IMR-90 (cell line): ENCODE measurements around the gene DOHH. TPM values are rescaled to one million over a fixed set of nuclear protein-coding genes. Genes with fewer than 3 reads are reported as not detected.

Experiments
- ATAC-seq: fragments of 200-7000 bp; cut with Tn5 transposase; 2 replicates; pipeline ENCODE4 v1.9.1; 2020; ENCODE audit warnings: low read depth, mild to moderate bottlenecking, moderate library complexity
- BruUV-seq: library from RNA; stranded (reverse); fragments of 400-500 nt; replicated peaks from 2 replicates; lab custom pipeline; 2021; lab: Mats Ljungman, UMichigan
- CTCF ChIA-PET: fragments of 300-600 bp; formaldehyde crosslinking; extraction: SDS; loops from one replicate; lab custom pipeline; 2021; ENCODE audit warnings: antibody characterized with exemption; lab: Yijun Ruan, JAX
- POLR2A ChIA-PET: fragments of 300-600 bp; sonication (Branson Sonifier 250); formaldehyde crosslinking; loops from one replicate; lab custom pipeline; 2022; ENCODE audit warnings: antibody characterized with exemption; ENCODE audit not compliant: unreplicated experiment; lab: Charles Lee
- DNase-seq: peaks from one replicate; pipeline ENCODE4 v3.0.0; 2013
- H2AFZ ChIP-seq: replicated peaks from 2 replicates; pipeline ENCODE3; 2013; ENCODE audit warnings: low read length, mild to moderate bottlenecking; ENCODE audit not compliant: poor library complexity
- H2AK5ac ChIP-seq: 2 replicates; pipeline ENCODE4 v1.6.1; 2013; ENCODE audit warnings: low read depth, low read length, inconsistent platforms
- H2AK9ac ChIP-seq: replicated peaks from 2 replicates; pipeline ENCODE3; 2013; ENCODE audit warnings: mild to moderate bottlenecking, low read depth, low read length, moderate library complexity; ENCODE audit not compliant: poor library complexity
- H2BK120ac ChIP-seq: 2 replicates; pipeline ENCODE4 v1.6.1; 2013; ENCODE audit warnings: low read depth, low read length, inconsistent platforms
- H2BK15ac ChIP-seq: 3 replicates; pipeline ENCODE4 v1.6.1; 2013; ENCODE audit warnings: low read depth, low read length, inconsistent platforms
- H2BK20ac ChIP-seq: 2 replicates; pipeline ENCODE4 v1.6.1; 2013; ENCODE audit warnings: low read depth, mild to moderate bottlenecking, inconsistent platforms, low read length, moderate library complexity
- H2BK5ac ChIP-seq: 2 replicates; pipeline ENCODE4 v1.6.1; 2013; ENCODE audit warnings: mild to moderate bottlenecking, low read depth, low read length, inconsistent platforms; ENCODE audit not compliant: poor library complexity, severe bottlenecking
- H3K14ac ChIP-seq: replicated peaks from 2 replicates; pipeline ENCODE4 v1.6.1; 2013; ENCODE audit warnings: low read depth, low read length, inconsistent platforms
- H3K18ac ChIP-seq: 2 replicates; pipeline ENCODE4 v1.6.1; 2013; ENCODE audit warnings: low read depth, low read length, control low read depth
- H3K23ac ChIP-seq: 2 replicates; pipeline ENCODE4 v1.6.1; 2013; ENCODE audit warnings: low read depth, low read length, inconsistent platforms
- H3K27ac ChIP-seq: 2 replicates; pipeline ENCODE4 v1.5.1; 2013; ENCODE audit warnings: mild to moderate bottlenecking, control low read depth, low read length; ENCODE audit not compliant: insufficient read depth
- H3K27me3 ChIP-seq: 2 replicates; pipeline ENCODE4 v1.6.1; 2013; ENCODE audit warnings: low read length; ENCODE audit not compliant: control insufficient read depth, insufficient read depth
- H3K36me3 ChIP-seq: 2 replicates; pipeline ENCODE4 v1.6.1; 2013; ENCODE audit warnings: low read length, mixed read lengths; ENCODE audit not compliant: control insufficient read depth, insufficient read depth
- H3K4ac ChIP-seq: 2 replicates; pipeline ENCODE4 v1.6.1; 2013; ENCODE audit warnings: low read depth, low read length, inconsistent platforms
- H3K4me1 ChIP-seq: 2 replicates; pipeline ENCODE4 v1.6.1; 2013; ENCODE audit warnings: low read length, mixed read lengths; ENCODE audit not compliant: control insufficient read depth, insufficient read depth
- H3K4me2 ChIP-seq: 2 replicates; pipeline ENCODE4 v1.6.1; 2013; ENCODE audit warnings: low read depth, mild to moderate bottlenecking, control low read depth, low read length, moderate library complexity
- H3K4me3 ChIP-seq: 2 replicates; pipeline ENCODE4 v1.5.1; 2013; ENCODE audit warnings: low read depth, mild to moderate bottlenecking, control low read depth, low read length, moderate library complexity; ENCODE audit not compliant: insufficient read depth
- H3K56ac ChIP-seq: 2 replicates; pipeline ENCODE4 v1.6.1; 2013; ENCODE audit warnings: low read length, inconsistent platforms; ENCODE audit not compliant: insufficient read depth; ENCODE audit errors: extremely low read depth
- H3K79me1 ChIP-seq, 2 experiments: 2 replicates each; pipeline ENCODE4 v1.6.1; 2013; ENCODE audit warnings: low read length in 2 of 2, inconsistent platforms in 1 of 2, low read depth in 1 of 2
- H3K9ac ChIP-seq: 2 replicates; pipeline ENCODE4 v1.6.1; 2013; ENCODE audit warnings: low read depth, low read length, control low read depth
- H3K9me1 ChIP-seq: 2 replicates; pipeline ENCODE4 v1.6.1; 2013; ENCODE audit warnings: low read length, inconsistent platforms; ENCODE audit not compliant: insufficient read depth
- H3K9me3 ChIP-seq: 2 replicates; pipeline ENCODE4 v1.6.1; 2013; ENCODE audit warnings: low read length; ENCODE audit not compliant: control insufficient read depth, insufficient read depth
- H4K20me1 ChIP-seq: 2 replicates; pipeline ENCODE4 v1.6.1; 2013; ENCODE audit warnings: low read length, inconsistent platforms; ENCODE audit not compliant: insufficient read depth
- H4K5ac ChIP-seq: 2 replicates; pipeline ENCODE4 v1.6.1; 2013; ENCODE audit warnings: mild to moderate bottlenecking, low read depth, low read length, control low read depth
- H4K8ac ChIP-seq, 2 experiments: 2 replicates each; pipeline ENCODE4 v1.6.1; 2013; ENCODE audit warnings: low read depth in 2 of 2, low read length in 2 of 2, control low read depth in 1 of 2, inconsistent platforms in 1 of 2
- H4K91ac ChIP-seq: 2 replicates; pipeline ENCODE4 v1.6.1; 2013; ENCODE audit warnings: low read depth, low read length, inconsistent platforms; ENCODE audit not compliant: insufficient read depth
- BHLHE40 ChIP-seq: fragments of 150-350 bp; IDR thresholded peaks from 2 replicates; pipeline ENCODE4 v1.6.1; 2016; ENCODE audit warnings: mild to moderate bottlenecking, low read depth, low read length
- CEBPB ChIP-seq: IDR thresholded peaks from 2 replicates; pipeline ENCODE4 v1.6.1; 2012; ENCODE audit warnings: low read depth, low read length, improper control_type of control experiment
- CHD1 ChIP-seq: IDR thresholded peaks from 2 replicates; pipeline ENCODE4 v1.6.1; 2012; ENCODE audit warnings: low read depth, low read length, improper control_type of control experiment
- ELK1 ChIP-seq: fragments of 150-350 bp; IDR thresholded peaks from 2 replicates; pipeline ENCODE4 v1.6.1; 2016; ENCODE audit warnings: low read depth, mild to moderate bottlenecking, low read length, moderate library complexity, borderline replicate concordance
- FOS ChIP-seq: fragments of 150-350 bp; IDR thresholded peaks from 2 replicates; pipeline ENCODE4 v1.6.1; 2016; ENCODE audit warnings: low read depth, low read length
- MAZ ChIP-seq: IDR thresholded peaks from 2 replicates; pipeline ENCODE4 v1.6.1; 2012; ENCODE audit warnings: low read depth, mild to moderate bottlenecking, low read length, improper control_type of control experiment, moderate library complexity, borderline replicate concordance
- MXI1 ChIP-seq: IDR thresholded peaks from 2 replicates; pipeline ENCODE4 v1.6.1; 2012; ENCODE audit warnings: low read depth, mild to moderate bottlenecking, low read length, moderate library complexity, borderline replicate concordance
- NFE2L2 ChIP-seq: fragments of 150-350 bp; IDR thresholded peaks from 2 replicates; pipeline ENCODE4 v1.6.1; 2016; ENCODE audit warnings: low read depth, mild to moderate bottlenecking, low read length
- POLR2A ChIP-seq: IDR thresholded peaks from 2 replicates; pipeline ENCODE4 v1.6.1; 2012; ENCODE audit warnings: mild to moderate bottlenecking, low read depth, low read length
- RAD21 ChIP-seq: IDR thresholded peaks from 2 replicates; pipeline ENCODE4 v1.6.1; 2012; ENCODE audit warnings: low read length, improper control_type of control experiment
- RCOR1 ChIP-seq: IDR thresholded peaks from 2 replicates; pipeline ENCODE4 v1.6.1; 2012; ENCODE audit warnings: mild to moderate bottlenecking, low read length, improper control_type of control experiment; ENCODE audit not compliant: insufficient replicate concordance
- RFX5 ChIP-seq: IDR thresholded peaks from 2 replicates; pipeline ENCODE4 v1.8.0; 2012; ENCODE audit warnings: low read depth, mild to moderate bottlenecking, low read length, moderate library complexity
- SMC3 ChIP-seq: fragments of 150-350 bp; IDR thresholded peaks from 2 replicates; pipeline ENCODE4 v1.6.1; 2016; ENCODE audit warnings: low read depth, mild to moderate bottlenecking, antibody characterized with exemption, low read length, moderate library complexity
- WGBS, 2 experiments: methylation state at CpG; one replicate each; pipeline versions ENCODE4 v1.1.5 to v1.1.7; 2013; ENCODE audit warnings: missing lambda C conversion rate in 2 of 2; ENCODE audit not compliant: insufficient read length in 1 of 2; ENCODE audit errors: extremely low coverage in 2 of 2; 5-methylcytosine and 5-hydroxymethylcytosine counted together
- dilution Hi-C: fragments of 300-500 bp; cut with HindIII; formaldehyde crosslinking; loops from one replicate; pipeline ENCODE4 v1.14.3; 2018; ENCODE audit warnings: low sequenced_read_pairs; ENCODE audit not compliant: unreplicated experiment
- in situ Hi-C: fragments of 300-500 bp; cut with MboI; formaldehyde crosslinking; loops from 3 replicates; pipeline ENCODE4 v1.14.3; 2019; ENCODE audit warnings: low sequenced_read_pairs, inconsistent platforms, mixed read lengths
- intact Hi-C: fragments of 100-400 bp; cut with micrococcal nuclease; formaldehyde crosslinking; loops from 2 replicates; pipeline ENCODE4 v1.10.0; 2022
- polyA plus RNA-seq, 3 experiments: library from polyadenylated mRNA; depleted of rRNA; stranded (reverse); fragments of >200 nt; gene quantifications; 2 replicates each; pipeline ENCODE4 v1.2.3, GENCODE V29; 2012; ENCODE audit warnings: low replicate concordance in 1 of 3
- total RNA-seq: library from RNA; depleted of rRNA; stranded (reverse); fragments of >200 nt; gene quantifications from 2 replicates; pipeline ENCODE4 v1.2.3, GENCODE V29; 2012
- TF ChIP-seq, protein P1 (sequence below): conservative IDR thresholded peaks from 2 replicates; pipeline ENCODE4 v1.5.1; 2012; ENCODE audit warnings: mild to moderate bottlenecking, low read depth, low read length, improper control_type of control experiment
- TF ChIP-seq, protein P2 (sequence below): fragments of 150-350 bp; IDR thresholded peaks from 2 replicates; pipeline ENCODE4 v1.6.1; 2017; ENCODE audit warnings: mild to moderate bottlenecking, antibody characterized with exemption, low read length, low read depth

DOHH gene
- total and polyA plus RNA-seq, 2 of the 4 experiments (the other 2 are of a cell fraction): 3.2 to 9.2 TPM

DNA sequence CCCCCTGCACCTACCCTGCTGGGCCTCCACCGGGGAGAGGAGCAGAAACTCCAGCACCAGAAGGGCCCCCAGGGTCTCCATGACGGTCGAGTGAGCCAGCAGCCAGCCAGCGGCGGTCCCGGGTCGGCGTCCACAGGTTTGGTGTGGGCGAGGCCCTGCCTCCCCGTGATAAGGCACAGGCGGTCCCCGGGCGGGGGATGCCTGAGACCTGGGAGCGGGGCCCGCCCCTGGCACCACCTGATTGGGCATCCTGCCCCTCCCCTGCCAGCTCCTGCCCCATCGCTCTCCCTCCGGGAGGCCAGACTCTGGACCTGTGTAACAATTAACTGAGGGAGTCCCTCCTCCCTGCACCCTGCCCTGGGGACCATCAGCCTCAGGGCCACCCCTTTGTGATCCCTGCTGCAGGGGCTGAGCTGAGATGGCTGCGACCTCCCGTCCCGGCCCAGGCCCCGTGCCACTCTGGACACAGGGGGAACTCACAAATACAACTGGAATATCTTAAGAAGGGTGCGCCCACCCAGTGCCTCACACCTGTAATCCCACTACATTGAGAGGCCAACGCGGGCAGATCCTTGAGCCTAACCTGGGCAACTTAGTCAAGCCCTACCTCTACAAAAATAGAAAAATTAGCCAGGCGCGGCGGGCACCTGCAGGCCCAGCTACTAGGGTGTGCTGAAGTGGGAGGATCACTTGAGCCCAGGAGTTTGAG is 19.9 kb downstream of the DOHH start, which contains the start of gene SMIM24:
TSS of gene SMIM24 (minus strand) at position 143 of the 709 bp plus-strand sequence. CDS start at position 81, 62 bp downstream.
- DNase-seq: no peak
- WGBS, 2 experiments: 40% methylated on average over 4 of the region's 27 CpGs; no CpG with 5 or more reads in 1 of the 2 experiments
- TF ChIP-seq FOS: no peak
- no peak for TF ChIP-seq RAD21
- TF ChIP-seq MAZ: no peak
- no peak for TF ChIP-seq ELK1
- no peak for TF ChIP-seq RFX5
- no peak for TF ChIP-seq MXI1
- no peak for TF ChIP-seq BHLHE40
- TF ChIP-seq, protein P1, sequence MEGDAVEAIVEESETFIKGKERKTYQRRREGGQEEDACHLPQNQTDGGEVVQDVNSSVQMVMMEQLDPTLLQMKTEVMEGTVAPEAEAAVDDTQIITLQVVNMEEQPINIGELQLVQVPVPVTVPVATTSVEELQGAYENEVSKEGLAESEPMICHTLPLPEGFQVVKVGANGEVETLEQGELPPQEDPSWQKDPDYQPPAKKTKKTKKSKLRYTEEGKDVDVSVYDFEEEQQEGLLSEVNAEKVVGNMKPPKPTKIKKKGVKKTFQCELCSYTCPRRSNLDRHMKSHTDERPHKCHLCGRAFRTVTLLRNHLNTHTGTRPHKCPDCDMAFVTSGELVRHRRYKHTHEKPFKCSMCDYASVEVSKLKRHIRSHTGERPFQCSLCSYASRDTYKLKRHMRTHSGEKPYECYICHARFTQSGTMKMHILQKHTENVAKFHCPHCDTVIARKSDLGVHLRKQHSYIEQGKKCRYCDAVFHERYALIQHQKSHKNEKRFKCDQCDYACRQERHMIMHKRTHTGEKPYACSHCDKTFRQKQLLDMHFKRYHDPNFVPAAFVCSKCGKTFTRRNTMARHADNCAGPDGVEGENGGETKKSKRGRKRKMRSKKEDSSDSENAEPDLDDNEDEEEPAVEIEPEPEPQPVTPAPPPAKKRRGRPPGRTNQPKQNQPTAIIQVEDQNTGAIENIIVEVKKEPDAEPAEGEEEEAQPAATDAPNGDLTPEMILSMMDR: no peak
- no peak for TF ChIP-seq CHD1
- no peak for TF ChIP-seq SMC3
- TF ChIP-seq CEBPB: no peak
- TF ChIP-seq, protein P2, sequence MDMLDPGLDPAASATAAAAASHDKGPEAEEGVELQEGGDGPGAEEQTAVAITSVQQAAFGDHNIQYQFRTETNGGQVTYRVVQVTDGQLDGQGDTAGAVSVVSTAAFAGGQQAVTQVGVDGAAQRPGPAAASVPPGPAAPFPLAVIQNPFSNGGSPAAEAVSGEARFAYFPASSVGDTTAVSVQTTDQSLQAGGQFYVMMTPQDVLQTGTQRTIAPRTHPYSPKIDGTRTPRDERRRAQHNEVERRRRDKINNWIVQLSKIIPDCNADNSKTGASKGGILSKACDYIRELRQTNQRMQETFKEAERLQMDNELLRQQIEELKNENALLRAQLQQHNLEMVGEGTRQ: no peak
- no peak for TF ChIP-seq POLR2A
- TF ChIP-seq RCOR1: no peak
- no peak for TF ChIP-seq NFE2L2

More for the DNA sequence above, 19.9 kb downstream of the DOHH start, which contains the start of gene SMIM24:
- dilution Hi-C loops: no loop called here
- Histone ChIP-seq H3K36me3 (no peaks in the 10 kb centered on the region), H3K4ac (no peak within 1 kb of the TSS), H3K4me3 (no peak within 1 kb of the TSS), H2BK15ac (no peak within 1 kb of the TSS), H3K4me2 (no peak within 1 kb of the TSS), H3K27ac (no peak within 1 kb of the TSS), H2AK9ac (no peak within 1 kb of the TSS), H3K27me3 (peaks cover 38% of the 10 kb centered on the region), H3K56ac (no peak within 1 kb of the TSS), H4K20me1 (no peaks in the 10 kb centered on the region), H3K9me1 (no peaks in the 10 kb centered on the region), H2AFZ (no peak within 1 kb of the TSS), H4K8ac (no peak within 1 kb of the TSS), H3K79me1 (no peaks in the 10 kb centered on the region), H3K9ac (no peak within 1 kb of the TSS), H2BK5ac (no peak within 1 kb of the TSS), H2AK5ac (no peak within 1 kb of the TSS), H3K9me3 (no peaks in the 10 kb centered on the region; the same call in 1 of the 2 replicates), H3K14ac (no peak within 1 kb of the TSS), H3K23ac (no peak within 1 kb of the TSS), H4K91ac (no peak within 1 kb of the TSS), H2BK20ac (no peak within 1 kb of the TSS), H3K4me1 (no peaks in the 10 kb centered on the region), H2BK120ac (no peak within 1 kb of the TSS), H4K5ac (no peak within 1 kb of the TSS), H3K18ac (no peak within 1 kb of the TSS)
- intact Hi-C loops: no loop called here
- no peak for ATAC-seq
- CTCF ChIA-PET: interaction anchor here (1.5 kb wide), 1 partner anchor 175 kb away, joined by 4 read pairs; no protein-coding TSS in a partner anchor
- no TSS peak for BruUV-seq
- in situ Hi-C loops: loop anchor here (25.0 kb wide), 1 partner anchor 518 kb away; no protein-coding TSS in a partner anchor
- POLR2A ChIA-PET: no interaction called here
